K562 (cell line): Measurements from ENCODE around the gene ZDHHC8. TPM values are rescaled to one million over a fixed set of nuclear protein-coding genes. Genes with fewer than 3 reads are reported as not detected.

Experiments
- CHD4 ChIP-seq: fragments of 200-600 bp; sonication (generic); IDR thresholded peaks from 3 replicates; pipeline ENCODE4 v1.6.1; 2012; ENCODE audit warnings: low read depth, mild to moderate bottlenecking, mixed read lengths, low read length, inconsistent platforms; ENCODE audit not compliant: insufficient read depth, insufficient replicate concordance, poor library complexity, severe bottlenecking
- ESRRB ChIP-seq: fragments of 250-450 bp; sonication (Bioruptor Pico); IDR thresholded peaks from 2 replicates; pipeline ENCODE4 v1.5.0; 2020; ENCODE audit warnings: mild to moderate bottlenecking, moderate library complexity, borderline replicate concordance
- NELFE ChIP-seq: IDR thresholded peaks from 2 replicates; pipeline ENCODE4 v1.6.1; 2011; ENCODE audit warnings: mild to moderate bottlenecking; ENCODE audit not compliant: insufficient read depth, insufficient read length
- NR3C1 ChIP-seq: sonication (generic); formaldehyde crosslinking; IDR thresholded peaks from 2 replicates; pipeline ENCODE4 v1.8.1; 2022; ENCODE audit warnings: missing genetic modification reagents
- PHF8 ChIP-seq: fragments of 200-600 bp; sonication (generic); IDR thresholded peaks from 2 replicates; pipeline ENCODE4 v1.6.1; 2012; ENCODE audit warnings: mixed run types, mild to moderate bottlenecking, inconsistent platforms, low read length, moderate library complexity, borderline replicate concordance
- PTRF ChIP-seq: fragments of 450-650 bp; IDR thresholded peaks from 2 replicates; pipeline ENCODE4 v1.6.1; 2016; ENCODE audit warnings: mild to moderate bottlenecking, missing genetic modification characterization, missing compliant biosample characterization
- RB1 ChIP-seq: fragments of 450-650 bp; IDR thresholded peaks from 2 replicates; pipeline ENCODE4 v1.6.1; 2017; ENCODE audit warnings: low read depth, mild to moderate bottlenecking
- RBBP5 ChIP-seq: fragments of 200-600 bp; sonication (generic); IDR thresholded peaks from 2 replicates; pipeline ENCODE4 v1.6.1; 2012; ENCODE audit warnings: borderline replicate concordance, mild to moderate bottlenecking, low read length, control low read depth, inconsistent platforms; ENCODE audit not compliant: insufficient read depth, poor library complexity, severe bottlenecking
- RFX5 ChIP-seq: IDR thresholded peaks from 2 replicates; pipeline ENCODE4 v1.6.1; 2011; ENCODE audit warnings: low read depth, mild to moderate bottlenecking, improper control_type of control experiment, low read length
- SIX5 ChIP-seq, 2 experiments: IDR thresholded peaks; 2 replicates each; pipeline ENCODE4 v1.6.1; 2011; ENCODE audit warnings: low read length in 2 of 2, borderline replicate concordance in 1 of 2, low read depth in 1 of 2, mild to moderate bottlenecking in 1 of 2, moderate library complexity in 1 of 2; ENCODE audit not compliant: insufficient read depth in 1 of 2
- SMAD2 ChIP-seq: fragments of 150-350 bp; IDR thresholded peaks from 2 replicates; pipeline ENCODE4 v1.6.1; 2014; ENCODE audit warnings: low read depth, mild to moderate bottlenecking, low read length
- STAT5A ChIP-seq: IDR thresholded peaks from 2 replicates; pipeline ENCODE4 v1.6.1; 2012; ENCODE audit warnings: low read length, inconsistent platforms, borderline replicate concordance
- TEAD1 ChIP-seq, 2 experiments: fragments of 450-650 bp in 1 of 2; sonication (generic) in 1 of 2; formaldehyde crosslinking; IDR thresholded peaks; 2 replicates each; pipeline versions ENCODE4 v1.4.0 to v1.8.0; 2020 to 2022; ENCODE audit warnings: mild to moderate bottlenecking in 2 of 2, missing genetic modification reagents in 1 of 2
- ZBTB26 ChIP-seq: fragments of 450-650 bp; formaldehyde crosslinking; IDR thresholded peaks from 2 replicates; pipeline ENCODE4 v1.4.0; 2022; ENCODE audit warnings: missing genetic modification characterization
- ZNF347 ChIP-seq: fragments of 450-650 bp; formaldehyde crosslinking; IDR thresholded peaks from 2 replicates; pipeline ENCODE4 v1.4.0; 2020; ENCODE audit warnings: low read depth, mild to moderate bottlenecking, moderate library complexity
- ZNF436 ChIP-seq: fragments of 250-450, 450-650 bp; sonication (Bioruptor Pico); formaldehyde crosslinking; IDR thresholded peaks from 2 replicates; pipeline ENCODE4 v1.7.0; 2020; ENCODE audit warnings: mild to moderate bottlenecking
- polyA plus RNA-seq, 8 experiments: library from polyadenylated mRNA; depleted of rRNA in 4 of 8; stranded (reverse) in 5 of 8; unstranded in 3 of 8; fragments of >200 nt; fragmentation: Nextera tagmentation in 2 of 8; fragmentation: Illumina TruSeq in 1 of 8; extraction: Ambion mirVana in 2 of 8; extraction: Trizol in 1 of 8; gene quantifications; 2 replicates each; pipeline versions ENCODE4 v1.2.1 to v1.2.3, GENCODE V29; 2011 to 2014; ENCODE audit warnings: inconsistent platforms in 1 of 8, missing spikeins in 1 of 8
- total RNA-seq, 7 experiments: library from RNA; depleted of rRNA in 6 of 7; stranded (reverse); fragments of >200 nt in 6 of 7; fragmentation: Illumina TruSeq in 2 of 7; extraction: Trizol in 2 of 7; gene quantifications; 2 replicates each; pipeline versions ENCODE4 v1.2.1 to v1.2.3, GENCODE V29; 2011 to 2021; ENCODE audit warnings: low replicate concordance in 1 of 7
- TF ChIP-seq, protein P1 (sequence below): sonication (generic); formaldehyde crosslinking; IDR thresholded peaks from 2 replicates; pipeline ENCODE4 v1.4.0; 2020; ENCODE audit warnings: mild to moderate bottlenecking, missing genetic modification reagents
- TF ChIP-seq, protein P2 (sequence below): sonication (generic); formaldehyde crosslinking; IDR thresholded peaks from 2 replicates; pipeline ENCODE4 v1.8.1; 2023; ENCODE audit warnings: mild to moderate bottlenecking, missing genetic modification reagents
- TF ChIP-seq, protein P3 (sequence below): sonication (generic); formaldehyde crosslinking; IDR thresholded peaks from 2 replicates; pipeline ENCODE4 v1.8.0; 2022; ENCODE audit warnings: missing genetic modification reagents, mild to moderate bottlenecking, borderline replicate concordance

ZDHHC8 gene
- total and polyA plus RNA-seq, 9 of the 15 experiments (the other 6 are each of a cell fraction or from before 2014, with no cell fraction given) = 0.04 to 109 (median 16.4) TPM

GRCh38 chr22:20178075-20178914 is 46.7 kb downstream of the ZDHHC8 start (continued):
- TF ChIP-seq, protein P1, sequence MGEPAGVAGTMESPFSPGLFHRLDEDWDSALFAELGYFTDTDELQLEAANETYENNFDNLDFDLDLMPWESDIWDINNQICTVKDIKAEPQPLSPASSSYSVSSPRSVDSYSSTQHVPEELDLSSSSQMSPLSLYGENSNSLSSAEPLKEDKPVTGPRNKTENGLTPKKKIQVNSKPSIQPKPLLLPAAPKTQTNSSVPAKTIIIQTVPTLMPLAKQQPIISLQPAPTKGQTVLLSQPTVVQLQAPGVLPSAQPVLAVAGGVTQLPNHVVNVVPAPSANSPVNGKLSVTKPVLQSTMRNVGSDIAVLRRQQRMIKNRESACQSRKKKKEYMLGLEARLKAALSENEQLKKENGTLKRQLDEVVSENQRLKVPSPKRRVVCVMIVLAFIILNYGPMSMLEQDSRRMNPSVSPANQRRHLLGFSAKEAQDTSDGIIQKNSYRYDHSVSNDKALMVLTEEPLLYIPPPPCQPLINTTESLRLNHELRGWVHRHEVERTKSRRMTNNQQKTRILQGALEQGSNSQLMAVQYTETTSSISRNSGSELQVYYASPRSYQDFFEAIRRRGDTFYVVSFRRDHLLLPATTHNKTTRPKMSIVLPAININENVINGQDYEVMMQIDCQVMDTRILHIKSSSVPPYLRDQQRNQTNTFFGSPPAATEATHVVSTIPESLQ (CRISPR knock-in tag) = no peak
- TF ChIP-seq CHD4 (no peak), ZBTB26 (CRISPR knock-in tag) (no peak), TEAD1 (CRISPR knock-in tag; IDR thresholded peaks at IDR 0.05) (peak in 1 of 2 experiments; percentile 17; a peak in 1 of 4 replicates), SMAD2 (no peak), PTRF (no peak), RB1 (no peak), ZNF347 (CRISPR knock-in tag) (no peak), RFX5 (no peak), ESRRB (no peak), ZNF436 (CRISPR knock-in tag) (no peak), RBBP5 (no peak), NELFE (no peak), PHF8 (no peak; the same call in 1 of the 2 replicates), SIX5 (IDR thresholded peaks at IDR 0.05; ENCODE audit: borderline replicate concordance in 1 of 2, insufficient read depth in 1 of 2, low read depth in 1 of 2, low read length in 2 of 2) (no peak), STAT5A (no peak), NR3C1 (CRISPR knock-in tag) (peak; percentile 27; the same call in 1 of the 2 replicates)
- TF ChIP-seq, protein P2, sequence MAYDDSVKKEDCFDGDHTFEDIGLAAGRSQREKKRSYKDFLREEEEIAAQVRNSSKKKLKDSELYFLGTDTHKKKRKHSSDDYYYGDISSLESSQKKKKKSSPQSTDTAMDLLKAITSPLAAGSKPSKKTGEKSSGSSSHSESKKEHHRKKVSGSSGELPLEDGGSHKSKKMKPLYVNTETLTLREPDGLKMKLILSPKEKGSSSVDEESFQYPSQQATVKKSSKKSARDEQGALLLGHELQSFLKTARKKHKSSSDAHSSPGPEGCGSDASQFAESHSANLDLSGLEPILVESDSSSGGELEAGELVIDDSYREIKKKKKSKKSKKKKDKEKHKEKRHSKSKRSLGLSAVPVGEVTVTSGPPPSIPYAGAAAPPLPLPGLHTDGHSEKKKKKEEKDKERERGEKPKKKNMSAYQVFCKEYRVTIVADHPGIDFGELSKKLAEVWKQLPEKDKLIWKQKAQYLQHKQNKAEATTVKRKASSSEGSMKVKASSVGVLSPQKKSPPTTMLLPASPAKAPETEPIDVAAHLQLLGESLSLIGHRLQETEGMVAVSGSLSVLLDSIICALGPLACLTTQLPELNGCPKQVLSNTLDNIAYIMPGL = no peak
- TF ChIP-seq, protein P3, sequence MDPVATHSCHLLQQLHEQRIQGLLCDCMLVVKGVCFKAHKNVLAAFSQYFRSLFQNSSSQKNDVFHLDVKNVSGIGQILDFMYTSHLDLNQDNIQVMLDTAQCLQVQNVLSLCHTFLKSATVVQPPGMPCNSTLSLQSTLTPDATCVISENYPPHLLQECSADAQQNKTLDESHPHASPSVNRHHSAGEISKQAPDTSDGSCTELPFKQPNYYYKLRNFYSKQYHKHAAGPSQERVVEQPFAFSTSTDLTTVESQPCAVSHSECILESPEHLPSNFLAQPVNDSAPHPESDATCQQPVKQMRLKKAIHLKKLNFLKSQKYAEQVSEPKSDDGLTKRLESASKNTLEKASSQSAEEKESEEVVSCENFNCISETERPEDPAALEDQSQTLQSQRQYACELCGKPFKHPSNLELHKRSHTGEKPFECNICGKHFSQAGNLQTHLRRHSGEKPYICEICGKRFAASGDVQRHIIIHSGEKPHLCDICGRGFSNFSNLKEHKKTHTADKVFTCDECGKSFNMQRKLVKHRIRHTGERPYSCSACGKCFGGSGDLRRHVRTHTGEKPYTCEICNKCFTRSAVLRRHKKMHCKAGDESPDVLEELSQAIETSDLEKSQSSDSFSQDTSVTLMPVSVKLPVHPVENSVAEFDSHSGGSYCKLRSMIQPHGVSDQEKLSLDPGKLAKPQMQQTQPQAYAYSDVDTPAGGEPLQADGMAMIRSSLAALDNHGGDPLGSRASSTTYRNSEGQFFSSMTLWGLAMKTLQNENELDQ (CRISPR knock-in tag) = no peak
